Endothelial cell of umbilical vein (primary cell): ENCODE measurements around the gene MED12L. TPM values are rescaled to one million over a fixed set of nuclear protein-coding genes. Genes with fewer than 3 reads are reported as not detected.

Experiments
- BruUV-seq: library from RNA; stranded (reverse); fragments of 400-500 nt; replicated peaks from 2 replicates; lab custom pipeline; 2021; lab: Mats Ljungman, UMichigan
- CTCF ChIA-PET: fragments of 300-600, 350-600 bp; sonication (Branson Sonifier 250); formaldehyde crosslinking; loops from one replicate; lab custom pipeline; 2021; ENCODE audit warnings: antibody characterized with exemption, inconsistent platforms; lab: Charles Lee
- POLR2A ChIA-PET: fragments of 300-600, 350-600 bp; sonication (Branson Sonifier 250); formaldehyde crosslinking; loops from one replicate; lab custom pipeline; 2021; ENCODE audit warnings: antibody characterized with exemption, inconsistent platforms; lab: Charles Lee
- DNase-seq: peaks from one replicate; pipeline ENCODE4 v3.0.0-alpha.2; 2011; ENCODE audit warnings: low read depth, low spot score
- FAIRE-seq: peaks from 2 replicates; lab custom pipeline; 2011; peaks lifted over from hg19 to GRCh38; lab: Jason Lieb, UNC
- H2AFZ ChIP-seq: 2 replicates; pipeline ENCODE4 v1.6.0; 2012; ENCODE audit warnings: low read depth, low read length, control low read depth, inconsistent platforms
- H3K27ac ChIP-seq: 2 replicates; pipeline ENCODE4 v1.5.1; 2011; ENCODE audit warnings: low read depth, mild to moderate bottlenecking, control low read depth, low read length, moderate library complexity; ENCODE audit not compliant: insufficient read depth
- H3K27me3 ChIP-seq, 2 experiments: 2 replicates each; pipeline versions ENCODE4 v1.6.0 to v1.6.1; 2011; ENCODE audit warnings: low read length in 2 of 2, mixed read lengths in 1 of 2; ENCODE audit not compliant: control insufficient read depth in 2 of 2, insufficient read depth in 2 of 2
- H3K36me3 ChIP-seq, 2 experiments: 2 replicates in 1 of 2; 3 replicates in 1 of 2; pipeline ENCODE4 v1.5.1; 2011; ENCODE audit warnings: low read length in 2 of 2, mild to moderate bottlenecking in 1 of 2, moderate library complexity in 1 of 2; ENCODE audit not compliant: control insufficient read depth in 2 of 2, insufficient read depth in 2 of 2; ENCODE audit errors: extremely low read depth in 1 of 2
- H3K4me1 ChIP-seq: 3 replicates; pipeline ENCODE4 v1.5.1; 2011; ENCODE audit warnings: mild to moderate bottlenecking, low read length; ENCODE audit not compliant: control insufficient read depth, insufficient read depth; ENCODE audit errors: extremely low read depth
- H3K4me2 ChIP-seq: 2 replicates; pipeline ENCODE4 v1.6.1; 2011; ENCODE audit warnings: low read length, control low read depth, mixed read lengths; ENCODE audit not compliant: insufficient read depth
- H3K4me3 ChIP-seq, 3 experiments: fragments of 200-600 bp in 1 of 3; sonication (generic), shearing (Covaris generic) in 1 of 3; replicated peaks in 1 of 3; 2 replicates each; pipeline ENCODE4 v1.5.1; 2011 to 2016; ENCODE audit warnings: control low read depth in 3 of 3, low read length in 3 of 3, mild to moderate bottlenecking in 2 of 3, inconsistent platforms in 1 of 3, low read depth in 1 of 3, moderate library complexity in 1 of 3; ENCODE audit not compliant: insufficient read depth in 1 of 3
- H3K79me2 ChIP-seq: 2 replicates; pipeline ENCODE4 v1.6.0; 2012; ENCODE audit warnings: low read length, inconsistent platforms; ENCODE audit not compliant: control insufficient read depth, insufficient read depth
- H3K9ac ChIP-seq: replicated peaks from 2 replicates; pipeline ENCODE3; 2011; ENCODE audit warnings: low read length, control low read depth; ENCODE audit not compliant: insufficient read depth; ENCODE audit errors: extremely low read depth
- H3K9me1 ChIP-seq: replicated peaks from 3 replicates; pipeline ENCODE4 v1.6.0; 2011; ENCODE audit warnings: mild to moderate bottlenecking, low read length; ENCODE audit not compliant: control insufficient read depth, insufficient read depth; ENCODE audit errors: extremely low read depth
- H3K9me3 ChIP-seq: replicated peaks from 2 replicates; pipeline ENCODE4 v1.5.1; 2012; ENCODE audit warnings: low read length, inconsistent platforms; ENCODE audit not compliant: control insufficient read depth, insufficient read depth
- H4K20me1 ChIP-seq: replicated peaks from 2 replicates; pipeline ENCODE3; 2011; ENCODE audit warnings: mild to moderate bottlenecking, low read length; ENCODE audit not compliant: control insufficient read depth, insufficient read depth; ENCODE audit errors: extremely low read depth
- EZH2 ChIP-seq: IDR thresholded peaks from 2 replicates; pipeline ENCODE4 v1.6.1; 2012; ENCODE audit warnings: borderline replicate concordance, low read depth, mild to moderate bottlenecking, moderate library complexity, low read length, inconsistent platforms; ENCODE audit not compliant: severe bottlenecking
- FOS ChIP-seq: IDR thresholded peaks from 2 replicates; pipeline ENCODE4 v1.6.1; 2011; ENCODE audit warnings: mild to moderate bottlenecking, low read length, moderate library complexity, borderline replicate concordance; ENCODE audit not compliant: insufficient read depth
- GATA2 ChIP-seq: IDR thresholded peaks from 2 replicates; pipeline ENCODE4 v1.7.0; 2011; ENCODE audit warnings: low read depth, mild to moderate bottlenecking, moderate library complexity, mixed read lengths, low read length; ENCODE audit not compliant: insufficient read length, insufficient read depth
- JUN ChIP-seq: IDR thresholded peaks from 2 replicates; pipeline ENCODE4 v1.6.1; 2011; ENCODE audit warnings: borderline replicate concordance, low read depth; ENCODE audit not compliant: insufficient read length, insufficient read depth
- MYC ChIP-seq: IDR thresholded peaks from one replicate; pipeline ENCODE4 v1.6.1; 2011; ENCODE audit warnings: mild to moderate bottlenecking, low read depth, low read length
- POLR2A ChIP-seq: IDR thresholded peaks from 2 replicates; pipeline ENCODE4 v1.6.1; 2012; ENCODE audit warnings: low read depth, mild to moderate bottlenecking, control low read depth, low read length
- POLR2AphosphoS5 ChIP-seq: IDR thresholded peaks from 2 replicates; pipeline ENCODE4 v1.6.1; 2012; ENCODE audit warnings: low read depth, mild to moderate bottlenecking, control low read depth, low read length, moderate library complexity; ENCODE audit not compliant: insufficient read depth
- dilution Hi-C: fragments of 300-500 bp; cut with MboI; formaldehyde crosslinking; loops from one replicate; pipeline ENCODE4 v1.15.0; 2019; ENCODE audit warnings: low sequenced_read_pairs; ENCODE audit not compliant: extremely low pct_ligation_motif_present
- intact Hi-C: fragments of 100-400 bp; cut with micrococcal nuclease; formaldehyde crosslinking; loops from one replicate; pipeline ENCODE4 v1.10.0; 2022
- polyA plus RNA-seq, 4 experiments: library from polyadenylated mRNA; depleted of rRNA in 3 of 4; stranded (reverse) in 3 of 4; unstranded in 1 of 4; fragments of >200 nt; gene quantifications; 2 replicates each; pipeline versions ENCODE4 v1.2.1 to v1.2.3, GENCODE V29; 2011 to 2012; ENCODE audit warnings: missing spikeins in 1 of 4
- total RNA-seq: library from RNA; stranded (reverse); gene quantifications from 2 replicates; pipeline ENCODE4 v1.2.3, GENCODE V29; 2021
- TF ChIP-seq, protein P1 (sequence below), 2 donors: IDR thresholded peaks; 1 replicate in 1 of 2; 2 replicates in 1 of 2; pipeline ENCODE4 v1.5.1; 2011; ENCODE audit warnings: low read length in 2 of 2, mild to moderate bottlenecking in 2 of 2, moderate library complexity in 2 of 2, control low read depth in 1 of 2, inconsistent platforms in 1 of 2, low read depth in 1 of 2; ENCODE audit not compliant: insufficient read depth in 1 of 2; ENCODE audit errors: extremely low read depth in 1 of 2
- TF ChIP-seq, protein P2 (sequence below): IDR thresholded peaks from 2 replicates; pipeline ENCODE4 v1.6.1; 2011; ENCODE audit not compliant: insufficient read depth, insufficient read length

Gene MED12L
- total and polyA plus RNA-seq, 2 donors (not counting 3 experiments of a cell fraction or from before 2014, with no cell fraction given) = 0.03 to 0.27 TPM

GRCh38 chr3:151331696-151332095 lies 246.2 kb downstream of the MED12L start:
- H3K9ac ChIP-seq = no peak overlapping the region
- dilution Hi-C loops = no loop called here
- no peak overlapping the region for H3K27ac ChIP-seq
- no peak for FAIRE-seq
- no peaks in the 10 kb centered on the region for H3K27me3 ChIP-seq
- no peak overlapping the region for H3K4me2 ChIP-seq
- no peak overlapping the region for H2AFZ ChIP-seq
- no peaks in the 10 kb centered on the region for H3K9me3 ChIP-seq
- no peaks in the 10 kb centered on the region for H4K20me1 ChIP-seq
- no peak for TF ChIP-seq MYC
- no peak for TF ChIP-seq GATA2
- no peak for TF ChIP-seq POLR2AphosphoS5
- TF ChIP-seq EZH2 = no peak
- TF ChIP-seq, protein P1, sequence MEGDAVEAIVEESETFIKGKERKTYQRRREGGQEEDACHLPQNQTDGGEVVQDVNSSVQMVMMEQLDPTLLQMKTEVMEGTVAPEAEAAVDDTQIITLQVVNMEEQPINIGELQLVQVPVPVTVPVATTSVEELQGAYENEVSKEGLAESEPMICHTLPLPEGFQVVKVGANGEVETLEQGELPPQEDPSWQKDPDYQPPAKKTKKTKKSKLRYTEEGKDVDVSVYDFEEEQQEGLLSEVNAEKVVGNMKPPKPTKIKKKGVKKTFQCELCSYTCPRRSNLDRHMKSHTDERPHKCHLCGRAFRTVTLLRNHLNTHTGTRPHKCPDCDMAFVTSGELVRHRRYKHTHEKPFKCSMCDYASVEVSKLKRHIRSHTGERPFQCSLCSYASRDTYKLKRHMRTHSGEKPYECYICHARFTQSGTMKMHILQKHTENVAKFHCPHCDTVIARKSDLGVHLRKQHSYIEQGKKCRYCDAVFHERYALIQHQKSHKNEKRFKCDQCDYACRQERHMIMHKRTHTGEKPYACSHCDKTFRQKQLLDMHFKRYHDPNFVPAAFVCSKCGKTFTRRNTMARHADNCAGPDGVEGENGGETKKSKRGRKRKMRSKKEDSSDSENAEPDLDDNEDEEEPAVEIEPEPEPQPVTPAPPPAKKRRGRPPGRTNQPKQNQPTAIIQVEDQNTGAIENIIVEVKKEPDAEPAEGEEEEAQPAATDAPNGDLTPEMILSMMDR (IDR thresholded peaks at IDR 0.05; ENCODE audit: extremely low read depth in 1 of 2, insufficient read depth in 1 of 2, low read depth in 1 of 2, low read length in 2 of 2) = no peak
- no peak for TF ChIP-seq POLR2A
- TF ChIP-seq, protein P2, sequence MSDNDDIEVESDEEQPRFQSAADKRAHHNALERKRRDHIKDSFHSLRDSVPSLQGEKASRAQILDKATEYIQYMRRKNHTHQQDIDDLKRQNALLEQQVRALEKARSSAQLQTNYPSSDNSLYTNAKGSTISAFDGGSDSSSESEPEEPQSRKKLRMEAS = no peak
- no peak for TF ChIP-seq JUN
- TF ChIP-seq FOS = no peak
- no peaks in the 10 kb centered on the region for H3K9me1 ChIP-seq
- ChIA-PET CTCF (interaction anchor here (0.6 to 1.4 kb wide), 3 partner anchors 11 to 1736 kb away, joined by 3 to 4 read pairs (median 4); no protein-coding TSS in a partner anchor), POLR2A (no interaction called here)
- H3K4me3 ChIP-seq = no peak overlapping the region
- BruUV-seq = no TSS peak
- no peaks in the 10 kb centered on the region for H3K79me2 ChIP-seq
- intact Hi-C loops = no loop called here
- no peaks in the 10 kb centered on the region for H3K36me3 ChIP-seq
- no peak for DNase-seq
- H3K4me1 ChIP-seq = no peaks in the 10 kb centered on the region
